Cardiac ventricle fibroblast (primary cell): ENCODE measurements around the gene ELOVL7. TPM values are rescaled to one million over a fixed set of nuclear protein-coding genes. Genes with fewer than 3 reads are reported as not detected.

Source experiments
- total RNA-seq: library from RNA; depleted of rRNA; stranded (reverse); fragments of >200 nt; gene quantifications from 2 replicates; pipeline ENCODE4 v1.2.3, GENCODE V29; 2015

The ELOVL7 gene
- total RNA-seq, result 0.12 TPM in 1 of 2 replicates, not detected in the other

DNA sequence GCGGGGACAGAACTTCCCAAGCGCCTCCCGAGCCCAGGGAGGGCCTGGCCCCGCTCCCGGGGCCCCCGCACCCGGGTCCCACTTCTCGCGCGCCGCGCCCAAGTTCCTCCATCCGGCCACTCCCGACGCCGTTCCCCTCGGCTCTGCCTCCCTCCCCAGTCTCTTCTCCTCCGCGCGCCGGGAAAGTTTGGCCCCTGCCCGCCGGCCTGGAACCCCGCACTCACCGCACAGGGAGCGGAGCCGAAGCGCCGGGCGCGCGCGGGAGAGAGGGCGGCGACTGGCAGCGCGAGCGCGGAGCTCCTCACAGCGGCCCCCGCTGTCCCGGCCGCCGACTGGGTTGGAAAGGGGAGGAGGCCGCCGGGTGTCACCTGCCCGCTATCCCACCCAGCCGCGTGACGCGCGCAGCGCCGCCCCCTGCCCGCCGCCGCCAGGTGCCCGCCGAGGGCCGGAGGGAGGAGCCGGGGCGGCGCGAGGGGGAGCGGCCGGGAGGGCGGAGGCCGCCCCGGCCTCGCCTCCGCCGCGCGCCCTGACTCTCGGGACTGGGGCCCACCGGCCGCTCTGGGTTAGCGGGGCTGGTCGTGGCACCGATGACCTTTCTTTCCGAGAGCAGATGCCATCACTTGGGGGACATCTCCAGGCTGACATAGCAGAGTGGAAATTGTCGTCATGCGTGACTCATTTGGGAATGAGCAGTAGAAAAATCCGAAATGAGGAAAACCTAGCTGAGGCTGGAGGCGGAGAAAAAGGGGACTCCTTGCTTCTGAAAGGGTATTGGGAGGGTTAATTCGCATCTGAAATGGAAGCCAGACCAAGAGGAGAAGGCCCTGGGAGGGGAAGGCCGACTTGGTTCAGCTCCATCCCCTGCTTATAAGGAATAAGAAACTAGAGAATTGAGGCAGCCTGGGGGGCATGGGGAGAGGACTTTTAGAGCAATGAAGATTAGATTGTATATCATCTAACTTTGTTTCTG lies at the start of gene ELOVL7:
TSS of gene ELOVL7 (minus strand) at position 334 of the 970 bp plus-strand sequence. CDS start 56,872 bp downstream, outside the sequence.

Other genes with a start within 250 kb of the ELOVL7 start
- gene DEPDC1B, start 144.1 kb downstream of the ELOVL7 start, total RNA-seq, result 0.15 and 0.94 TPM in 2 replicates
- gene ERCC8, start 100.8 kb upstream of the ELOVL7 start, total RNA-seq, result 11.2 and 15.6 TPM in 2 replicates
- 42.0 and 45.3 TPM in 2 replicates for gene NDUFAF2, start 100.9 kb upstream of the ELOVL7 start, total RNA-seq